ENCODE data around the gene NFYC. TPM values are rescaled to one million over a fixed set of nuclear protein-coding genes. Genes with fewer than 3 reads are reported as not detected.

NFYC gene
- total RNA-seq, 2 donors from 2014 or later = 43.6 to 59.0 TPM

DNA sequence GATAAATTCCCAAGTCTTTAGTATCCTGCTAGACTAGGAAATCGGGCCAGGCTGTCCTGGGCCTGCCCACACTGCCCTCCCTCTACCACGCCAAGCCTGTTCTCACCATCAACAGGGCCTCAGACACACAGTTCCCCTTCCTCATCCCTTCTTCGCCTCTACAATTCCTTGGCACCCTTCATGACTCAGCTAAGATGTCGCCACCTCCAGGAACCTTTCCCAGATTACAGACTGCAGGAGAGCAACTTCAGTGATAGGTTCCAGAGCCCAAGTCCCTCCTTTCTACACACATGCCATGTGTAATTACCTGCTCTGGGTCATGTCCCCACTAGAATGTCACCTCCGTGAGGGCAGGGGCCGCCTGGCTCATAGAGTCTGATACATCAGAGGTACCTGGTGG lies 29.4 kb upstream of the NFYC start:
- no peaks in the 10 kb centered on the region for H3K36me3 Mint-ChIP-seq (ENCODE audit: low read depth)
- no peak overlapping the region for H3K9ac ChIP-seq (ENCODE audit: extremely low read depth, low read length, poor library complexity, severe bottlenecking)
- 86 to 87% methylated on average over 5 to 6 of the region's 6 CpGs for WGBS, 2 experiments (ENCODE audit: insufficient coverage in 1 of 2, insufficient read length in 1 of 2)
- peaks cover 14% of the 10 kb centered on the region for H3K4me1 Mint-ChIP-seq
- no peaks in the 10 kb centered on the region for H3K9me3 ChIP-seq (ENCODE audit: control insufficient read depth, low read length)
- peak; percentile 59 for DNase-seq
- H3K27ac ChIP-seq (ENCODE audit: low read depth, low read length) = no peak overlapping the region
- peaks cover 6% of the 10 kb centered on the region for H3K4me1 ChIP-seq (ENCODE audit: control insufficient read depth, insufficient read depth, low read length)
- no peak overlapping the region for H3K4me3 Mint-ChIP-seq
- no peaks in the 10 kb centered on the region for H3K9me3 Mint-ChIP-seq
- no peaks in the 10 kb centered on the region for H3K36me3 ChIP-seq (ENCODE audit: control insufficient read depth, insufficient read depth, low read length)
- no peaks in the 10 kb centered on the region for H3K27me3 ChIP-seq (ENCODE audit: control insufficient read depth, insufficient read depth, low read length, poor library complexity, severe bottlenecking)
- TF ChIP-seq, protein P1, sequence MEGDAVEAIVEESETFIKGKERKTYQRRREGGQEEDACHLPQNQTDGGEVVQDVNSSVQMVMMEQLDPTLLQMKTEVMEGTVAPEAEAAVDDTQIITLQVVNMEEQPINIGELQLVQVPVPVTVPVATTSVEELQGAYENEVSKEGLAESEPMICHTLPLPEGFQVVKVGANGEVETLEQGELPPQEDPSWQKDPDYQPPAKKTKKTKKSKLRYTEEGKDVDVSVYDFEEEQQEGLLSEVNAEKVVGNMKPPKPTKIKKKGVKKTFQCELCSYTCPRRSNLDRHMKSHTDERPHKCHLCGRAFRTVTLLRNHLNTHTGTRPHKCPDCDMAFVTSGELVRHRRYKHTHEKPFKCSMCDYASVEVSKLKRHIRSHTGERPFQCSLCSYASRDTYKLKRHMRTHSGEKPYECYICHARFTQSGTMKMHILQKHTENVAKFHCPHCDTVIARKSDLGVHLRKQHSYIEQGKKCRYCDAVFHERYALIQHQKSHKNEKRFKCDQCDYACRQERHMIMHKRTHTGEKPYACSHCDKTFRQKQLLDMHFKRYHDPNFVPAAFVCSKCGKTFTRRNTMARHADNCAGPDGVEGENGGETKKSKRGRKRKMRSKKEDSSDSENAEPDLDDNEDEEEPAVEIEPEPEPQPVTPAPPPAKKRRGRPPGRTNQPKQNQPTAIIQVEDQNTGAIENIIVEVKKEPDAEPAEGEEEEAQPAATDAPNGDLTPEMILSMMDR (conservative IDR thresholded peaks at IDR 0.05) = peak; percentile 16
- H3K27ac Mint-ChIP-seq = peak overlapping the region; percentile 20
- peaks cover 5% of the 10 kb centered on the region for H3K27me3 Mint-ChIP-seq (ENCODE audit: insufficient read depth)
- H3K4me3 ChIP-seq (ENCODE audit: low read length) = no peak overlapping the region

DNA sequence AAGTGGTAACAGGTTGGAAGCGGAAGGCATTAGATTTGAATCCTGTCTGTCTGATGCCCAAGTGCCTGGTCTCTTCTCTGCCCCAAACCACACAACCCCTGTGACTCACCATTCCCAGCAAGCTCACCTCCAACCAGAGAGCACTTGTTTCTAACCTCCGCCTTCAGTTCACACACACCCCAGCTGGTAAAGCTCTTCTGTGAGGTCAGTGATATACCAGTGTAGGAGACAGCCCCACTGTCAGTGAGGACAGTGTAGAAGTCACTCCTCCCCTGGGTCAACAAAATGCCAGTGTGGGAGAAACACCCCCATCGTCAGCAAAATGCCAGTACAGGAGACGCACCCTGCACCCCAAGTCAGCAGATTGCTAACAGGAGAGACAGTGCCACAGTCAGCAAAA lies 28.6 kb upstream of the NFYC start:
- H3K9me3 Mint-ChIP-seq = no peaks in the 10 kb centered on the region
- peaks cover 12% of the 10 kb centered on the region for H3K27me3 Mint-ChIP-seq (ENCODE audit: insufficient read depth)
- TF ChIP-seq, protein P1 (conservative IDR thresholded peaks at IDR 0.05) = no peak
- H3K27ac Mint-ChIP-seq = peak overlapping the region; percentile 50
- DNase-seq = no peak
- Histone ChIP-seq H3K4me3 (ENCODE audit: low read length) (no peak overlapping the region), H3K9ac (ENCODE audit: extremely low read depth, low read length, poor library complexity, severe bottlenecking) (no peak overlapping the region), H3K9me3 (ENCODE audit: control insufficient read depth, low read length) (no peaks in the 10 kb centered on the region), H3K27ac (ENCODE audit: low read depth, low read length) (peak overlapping the region; percentile 10), H3K27me3 (ENCODE audit: control insufficient read depth, insufficient read depth, low read length, poor library complexity, severe bottlenecking) (no peaks in the 10 kb centered on the region), H3K4me1 (ENCODE audit: control insufficient read depth, insufficient read depth, low read length) (peaks cover 6% of the 10 kb centered on the region), H3K36me3 (ENCODE audit: control insufficient read depth, insufficient read depth, low read length) (no peaks in the 10 kb centered on the region)
- H3K4me1 Mint-ChIP-seq = peaks cover 14% of the 10 kb centered on the region
- no peak overlapping the region for H3K4me3 Mint-ChIP-seq
- no peaks in the 10 kb centered on the region for H3K36me3 Mint-ChIP-seq (ENCODE audit: low read depth)
- 87 to 100% methylated on average over 2 to 4 of the region's 4 CpGs for whole genome bisulfite sequencing, 2 experiments (ENCODE audit: insufficient coverage in 1 of 2, insufficient read length in 1 of 2)

DNA sequence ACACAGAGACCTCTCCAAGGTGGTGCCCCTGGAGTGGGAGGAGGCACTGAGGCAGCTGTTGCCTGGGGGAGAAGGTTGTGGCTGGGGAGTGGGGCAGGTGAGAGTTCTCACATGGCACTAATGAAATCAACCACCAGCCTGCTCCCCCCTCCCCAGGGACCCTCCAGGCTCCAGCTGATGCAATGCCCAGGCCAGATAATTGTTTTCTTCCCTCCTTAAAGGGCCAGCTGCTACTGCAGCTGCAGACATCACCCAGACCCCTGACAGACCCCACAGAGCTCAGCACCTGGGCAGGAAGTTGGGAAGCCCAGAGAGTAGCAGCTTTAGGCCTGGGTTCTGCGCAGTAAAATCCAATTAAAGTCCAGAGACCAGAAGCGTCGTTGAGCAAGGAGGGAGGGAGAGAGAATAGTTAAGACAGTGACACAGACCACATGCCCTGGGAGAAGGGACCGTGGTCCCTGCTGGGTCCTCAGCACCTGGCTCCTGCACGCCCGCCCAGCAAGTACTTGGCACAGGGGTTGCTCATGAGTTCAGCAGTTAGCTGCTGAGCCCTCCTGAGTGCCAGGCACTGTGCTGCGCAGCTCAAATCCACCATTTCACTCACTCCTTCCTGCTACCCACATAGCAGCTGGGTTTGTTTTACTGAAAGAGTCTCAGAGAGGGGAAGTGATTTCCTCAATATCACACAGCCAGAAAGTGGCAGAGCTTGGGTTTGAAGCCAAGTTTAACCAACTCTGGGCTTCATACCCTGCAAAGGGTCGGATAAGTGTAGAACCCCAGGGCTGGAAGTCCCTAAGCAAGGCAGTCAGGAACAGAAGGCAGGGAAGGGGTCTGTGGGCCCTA lies 28.0 kb upstream of the NFYC start:
- H3K27me3 ChIP-seq (ENCODE audit: control insufficient read depth, insufficient read depth, low read length, poor library complexity, severe bottlenecking) = no peaks in the 10 kb centered on the region
- TF ChIP-seq, protein P1 (conservative IDR thresholded peaks at IDR 0.05) = no peak
- no peaks in the 10 kb centered on the region for H3K36me3 ChIP-seq (ENCODE audit: control insufficient read depth, insufficient read depth, low read length)
- H3K4me3 ChIP-seq (ENCODE audit: low read length) = no peak overlapping the region
- H3K4me1 ChIP-seq (ENCODE audit: control insufficient read depth, insufficient read depth, low read length) = peaks cover 6% of the 10 kb centered on the region
- Mint-ChIP-seq H3K27me3 (ENCODE audit: insufficient read depth) (peaks cover 12% of the 10 kb centered on the region), H3K9me3 (no peaks in the 10 kb centered on the region), H3K4me1 (peaks cover 14% of the 10 kb centered on the region), H3K4me3 (no peak overlapping the region), H3K27ac (no peak overlapping the region), H3K36me3 (ENCODE audit: low read depth) (no peaks in the 10 kb centered on the region)
- H3K27ac ChIP-seq (ENCODE audit: low read depth, low read length) = peak overlapping the region; percentile 59
- no peak overlapping the region for H3K9ac ChIP-seq (ENCODE audit: extremely low read depth, low read length, poor library complexity, severe bottlenecking)
- no peaks in the 10 kb centered on the region for H3K9me3 ChIP-seq (ENCODE audit: control insufficient read depth, low read length)
- DNase-seq = no peak
- 70 to 73% methylated on average over 5 to 8 of the region's 8 CpGs for WGBS, 2 experiments (ENCODE audit: insufficient coverage in 1 of 2, insufficient read length in 1 of 2)
